Suprapubic skin (tissue), 3 donors: ENCODE results near the gene TMEM205.
"Not testable (repeated sequence)": the region's sequence is repeated elsewhere in the genome, so short reads cannot be mapped to it uniquely, and the experiment has no call there.

ENCODE experiments used
- CTCF ChIP-seq, 2 donors: fragments of 200-600 bp in 1 of 2; fragments of 450-650 bp in 1 of 2; sonication (generic) in 1 of 2; IDR thresholded peaks; one replicate each; pipeline ENCODE4 v1.5.1; 2016 to 2019; ENCODE audit warnings: antibody characterized with exemption in 2 of 2, mild to moderate bottlenecking in 1 of 2, moderate library complexity in 1 of 2
- POLR2A ChIP-seq, 2 donors: fragments of 450-650 bp; IDR thresholded peaks; one replicate each; pipeline ENCODE4 v1.6.1; 2017; ENCODE audit warnings: antibody characterized with exemption in 2 of 2, mild to moderate bottlenecking in 2 of 2, moderate library complexity in 2 of 2

GRCh38 chr19:11320278-11320995 is 25.6 kb downstream of the TMEM205 start:
- TF ChIP-seq CTCF, POLR2A (IDR thresholded peaks at IDR 0.05): not testable (repeated sequence)
